Central memory CD8-positive, alpha-beta T cell (primary cell): ENCODE results near the gene TBCCD1.

Experiments
- ATAC-seq: fragments of 150-1000 bp; cut with Tn5 transposase; replicated peaks from 2 replicates; pipeline ENCODE4 v1.10.0; 2022; ENCODE audit warnings: mild to moderate bottlenecking, moderate FRiP score, moderate number of reproducible peaks; ENCODE audit not compliant: poor library complexity, severe bottlenecking; ENCODE audit errors: extremely low read depth
- DNase-seq, 2 donors: peaks; one replicate each; pipeline ENCODE4 v3.0.0; 2021; ENCODE audit warnings: low spot score in 2 of 2
- H3K27ac Mint-ChIP-seq: one replicate; pipeline ENCODE4 v1.8.0; 2022; ENCODE audit warnings: low read depth, mild to moderate bottlenecking, moderate library complexity, mixed read lengths
- H3K27me3 Mint-ChIP-seq: one replicate; pipeline ENCODE4 v1.8.0; 2022; ENCODE audit warnings: mixed read lengths
- H3K36me3 Mint-ChIP-seq: one replicate; pipeline ENCODE4 v1.8.0; 2022; ENCODE audit warnings: mild to moderate bottlenecking, moderate library complexity, mixed read lengths; ENCODE audit not compliant: insufficient read depth
- H3K4me1 Mint-ChIP-seq: one replicate; pipeline ENCODE4 v1.8.0; 2022; ENCODE audit warnings: mixed read lengths
- H3K4me3 Mint-ChIP-seq: one replicate; pipeline ENCODE4 v1.8.0; 2022; ENCODE audit warnings: mild to moderate bottlenecking, moderate library complexity, mixed read lengths
- H3K9me3 Mint-ChIP-seq: one replicate; pipeline ENCODE4 v1.8.0; 2022; ENCODE audit warnings: mixed read lengths

Gene TBCCD1

GRCh38 chr3:186605078-186605477 is 37.9 kb upstream of the TBCCD1 start:
- DNase-seq: no peak
- no peak for ATAC-seq
- Mint-ChIP-seq H3K27me3 (no peaks in the 10 kb centered on the region), H3K9me3 (no peaks in the 10 kb centered on the region), H3K36me3 (no peaks in the 10 kb centered on the region), H3K4me1 (no peaks in the 10 kb centered on the region), H3K27ac (no peak overlapping the region), H3K4me3 (no peak overlapping the region)

GRCh38 chr3:186603159-186603558 is 36.0 kb upstream of the TBCCD1 start:
- no peaks in the 10 kb centered on the region for H3K36me3 Mint-ChIP-seq
- ATAC-seq (no peak), DNase-seq (no peak)
- no peaks in the 10 kb centered on the region for H3K9me3 Mint-ChIP-seq
- no peak overlapping the region for H3K4me3 Mint-ChIP-seq
- H3K27ac Mint-ChIP-seq: no peak overlapping the region
- H3K4me1 Mint-ChIP-seq: no peaks in the 10 kb centered on the region
- peaks cover 6% of the 10 kb centered on the region for H3K27me3 Mint-ChIP-seq

- no peak for ATAC-seq
- Mint-ChIP-seq H3K4me3 (no peak overlapping the region), H3K9me3 (no peaks in the 10 kb centered on the region), H3K27ac (no peak overlapping the region), H3K36me3 (no peaks in the 10 kb centered on the region), H3K27me3 (peaks cover 25% of the 10 kb centered on the region), H3K4me1 (no peaks in the 10 kb centered on the region)
- DNase-seq: no peak
Observed at GRCh38 chr3:186600896-186601295, 33.8 kb upstream of the TBCCD1 start.

- no peaks in the 10 kb centered on the region for H3K36me3 Mint-ChIP-seq
Observed at GRCh38 chr3:186599785-186600166, 32.6 kb upstream of the TBCCD1 start.

GRCh38 chr3:186599142-186599784 is 32.1 kb upstream of the TBCCD1 start:
- Mint-ChIP-seq H3K9me3 (no peaks in the 10 kb centered on the region), H3K36me3 (no peaks in the 10 kb centered on the region), H3K27me3 (peaks cover 25% of the 10 kb centered on the region), H3K4me1 (no peaks in the 10 kb centered on the region), H3K4me3 (no peak overlapping the region), H3K27ac (no peak overlapping the region)
- no peak for DNase-seq
- no peak for ATAC-seq

More at GRCh38 chr3:186599785-186600166, 32.6 kb upstream of the TBCCD1 start:
- DNase-seq (no peak), ATAC-seq (no peak)
- Mint-ChIP-seq H3K4me1 (no peaks in the 10 kb centered on the region), H3K4me3 (no peak overlapping the region), H3K9me3 (no peaks in the 10 kb centered on the region), H3K27me3 (peaks cover 25% of the 10 kb centered on the region), H3K27ac (no peak overlapping the region)

- no peak for DNase-seq
- no peak for ATAC-seq
- no peak overlapping the region for H3K27ac Mint-ChIP-seq
- H3K36me3 Mint-ChIP-seq: no peaks in the 10 kb centered on the region
- H3K4me3 Mint-ChIP-seq: no peak overlapping the region
- no peaks in the 10 kb centered on the region for H3K9me3 Mint-ChIP-seq
- H3K4me1 Mint-ChIP-seq: no peaks in the 10 kb centered on the region
- peaks cover 25% of the 10 kb centered on the region for H3K27me3 Mint-ChIP-seq
Observed at GRCh38 chr3:186598794-186599141, 31.6 kb upstream of the TBCCD1 start.

GRCh38 chr3:186598108-186598784 is 31.1 kb upstream of the TBCCD1 start:
- no peak for ATAC-seq
- DNase-seq: no peak
- Mint-ChIP-seq H3K36me3 (no peaks in the 10 kb centered on the region), H3K9me3 (no peaks in the 10 kb centered on the region), H3K27me3 (peaks cover 25% of the 10 kb centered on the region), H3K4me3 (no peak overlapping the region), H3K4me1 (no peaks in the 10 kb centered on the region), H3K27ac (no peak overlapping the region)

GRCh38 chr3:186596568-186597287 is 29.6 kb upstream of the TBCCD1 start:
- peaks cover 25% of the 10 kb centered on the region for H3K27me3 Mint-ChIP-seq
- H3K4me1 Mint-ChIP-seq: no peaks in the 10 kb centered on the region
- DNase-seq: no peak
- H3K4me3 Mint-ChIP-seq: no peak overlapping the region
- ATAC-seq: no peak
- H3K9me3 Mint-ChIP-seq: no peaks in the 10 kb centered on the region
- no peak overlapping the region for H3K27ac Mint-ChIP-seq
- H3K36me3 Mint-ChIP-seq: no peaks in the 10 kb centered on the region

GRCh38 chr3:186594591-186595113 is 27.5 kb upstream of the TBCCD1 start:
- DNase-seq: no peak
- no peak overlapping the region for H3K27ac Mint-ChIP-seq
- no peaks in the 10 kb centered on the region for H3K9me3 Mint-ChIP-seq
- no peak for ATAC-seq
- peaks cover 8% of the 10 kb centered on the region for H3K4me1 Mint-ChIP-seq
- H3K4me3 Mint-ChIP-seq: no peak overlapping the region
- H3K27me3 Mint-ChIP-seq: peaks cover 25% of the 10 kb centered on the region
- H3K36me3 Mint-ChIP-seq: no peaks in the 10 kb centered on the region

- Mint-ChIP-seq H3K27me3 (peaks cover 25% of the 10 kb centered on the region), H3K27ac (no peak overlapping the region), H3K9me3 (no peaks in the 10 kb centered on the region), H3K36me3 (no peaks in the 10 kb centered on the region), H3K4me1 (peaks cover 8% of the 10 kb centered on the region), H3K4me3 (no peak overlapping the region)
- no peak for ATAC-seq
- DNase-seq: no peak
Observed at GRCh38 chr3:186593862-186594261, 26.7 kb upstream of the TBCCD1 start.

GRCh38 chr3:186592682-186593081 is 25.5 kb upstream of the TBCCD1 start:
- H3K36me3 Mint-ChIP-seq: no peaks in the 10 kb centered on the region
- ATAC-seq (no peak), DNase-seq (no peak)
- no peaks in the 10 kb centered on the region for H3K9me3 Mint-ChIP-seq
- H3K4me3 Mint-ChIP-seq: no peak overlapping the region
- H3K27ac Mint-ChIP-seq: no peak overlapping the region
- H3K27me3 Mint-ChIP-seq: peaks cover 14% of the 10 kb centered on the region
- H3K4me1 Mint-ChIP-seq: peaks cover 8% of the 10 kb centered on the region

GRCh38 chr3:186590580-186591295 is 23.6 kb upstream of the TBCCD1 start:
- no peak overlapping the region for H3K27ac Mint-ChIP-seq
- H3K4me3 Mint-ChIP-seq: no peak overlapping the region
- peaks cover 8% of the 10 kb centered on the region for H3K4me1 Mint-ChIP-seq
- H3K9me3 Mint-ChIP-seq: no peaks in the 10 kb centered on the region
- H3K27me3 Mint-ChIP-seq: no peaks in the 10 kb centered on the region
- H3K36me3 Mint-ChIP-seq: peaks cover 4% of the 10 kb centered on the region
- no peak for ATAC-seq
- no peak for DNase-seq
